COR-L47 (cell line): ENCODE data around the gene ITIH5.
A peak's percentile ranks its signal among the peaks of the same experiment; 100 is the strongest.

Source experiments
- DNase-seq: peaks from one replicate; lab custom pipeline; 2025; lab: John Stamatoyannopoulos, UW

Gene ITIH5

DNA sequence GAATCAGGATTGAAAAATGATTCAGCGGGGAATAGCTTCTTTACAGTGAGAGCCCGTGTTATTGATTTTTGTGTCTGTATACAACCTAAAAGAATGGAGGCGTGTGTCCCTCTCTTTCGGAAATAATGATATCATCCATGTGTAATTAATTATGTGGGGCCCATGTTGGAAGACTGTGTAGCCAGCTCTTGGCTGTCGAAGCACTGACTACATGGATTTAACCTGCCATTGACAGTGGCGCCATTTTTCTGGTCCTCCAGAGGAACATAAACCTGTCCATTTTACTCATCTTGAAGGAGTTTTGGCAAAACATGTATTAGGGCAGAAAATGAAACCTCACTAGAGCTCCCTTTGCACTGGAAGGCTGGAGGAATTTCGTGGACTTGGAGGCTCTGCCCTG is 119.6 kb downstream of the ITIH5 start:
- no peak for DNase-seq

DNA sequence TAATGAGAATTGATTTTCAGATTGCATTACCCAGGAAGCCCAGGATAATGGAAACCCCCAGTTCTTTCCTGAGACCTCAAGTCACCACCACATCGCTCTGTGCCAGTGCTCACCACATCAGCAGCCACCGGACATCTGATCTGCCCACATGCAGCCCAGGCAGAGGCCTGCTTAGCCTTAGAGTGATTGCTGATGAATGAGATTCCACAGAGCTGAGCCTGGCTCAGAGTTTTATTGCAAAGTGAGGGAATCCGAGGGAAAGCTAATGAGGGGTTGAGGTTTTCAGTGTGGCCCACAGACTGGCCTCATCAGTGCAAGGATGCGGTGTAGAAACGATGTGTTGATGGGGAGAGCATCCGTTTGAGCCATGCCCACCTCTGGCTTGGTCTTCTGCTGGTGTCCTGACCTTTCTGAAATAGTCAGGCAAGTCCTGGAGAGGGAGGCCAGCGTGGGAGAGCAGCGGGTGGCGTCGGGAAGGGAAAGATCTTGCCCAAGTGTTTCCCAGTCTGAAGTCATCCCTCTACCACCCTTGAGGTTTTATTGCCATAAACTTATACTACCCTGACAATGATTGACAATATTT is 120.3 kb downstream of the ITIH5 start:
- DNase-seq = no peak

DNA sequence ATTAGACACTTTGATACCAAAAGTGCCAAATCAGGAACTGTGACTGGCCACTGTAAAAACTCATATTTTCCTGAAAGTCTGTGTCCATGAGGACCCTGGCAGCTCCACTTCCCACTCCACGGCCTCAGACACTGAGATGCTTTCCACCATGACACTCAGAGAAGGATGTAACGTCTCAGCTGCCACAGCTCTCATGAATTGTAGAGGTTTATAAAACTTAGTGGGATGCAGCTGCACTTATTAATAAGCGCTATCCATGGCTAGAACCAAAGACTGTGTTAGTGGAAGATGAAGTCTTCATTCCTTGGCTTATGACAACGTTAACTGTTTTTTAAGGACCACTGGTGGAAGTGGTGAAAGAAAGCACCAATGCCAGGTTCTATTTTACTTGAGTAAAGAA is 121.0 kb downstream of the ITIH5 start:
- DNase-seq = no peak

DNA sequence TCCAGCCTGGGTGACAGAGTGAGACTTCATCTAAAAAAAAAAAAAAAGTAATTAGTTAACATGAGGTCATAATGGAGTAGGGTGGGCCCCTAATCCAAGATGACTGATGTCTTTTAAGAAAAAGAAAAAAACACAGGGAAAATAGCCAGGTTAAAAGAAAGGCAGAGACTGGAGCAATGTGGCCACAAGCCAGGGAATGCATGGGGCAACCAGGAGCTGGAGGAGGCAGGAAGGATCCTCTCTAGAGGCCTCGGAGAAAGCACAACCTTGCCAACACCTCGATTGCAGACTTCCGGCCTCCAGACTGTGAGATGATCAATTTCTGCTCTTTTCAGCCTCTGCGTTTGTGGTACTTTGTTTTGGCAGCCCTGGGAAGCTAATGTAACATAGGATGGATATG is 121.5 kb downstream of the ITIH5 start:
- no peak for DNase-seq

DNA sequence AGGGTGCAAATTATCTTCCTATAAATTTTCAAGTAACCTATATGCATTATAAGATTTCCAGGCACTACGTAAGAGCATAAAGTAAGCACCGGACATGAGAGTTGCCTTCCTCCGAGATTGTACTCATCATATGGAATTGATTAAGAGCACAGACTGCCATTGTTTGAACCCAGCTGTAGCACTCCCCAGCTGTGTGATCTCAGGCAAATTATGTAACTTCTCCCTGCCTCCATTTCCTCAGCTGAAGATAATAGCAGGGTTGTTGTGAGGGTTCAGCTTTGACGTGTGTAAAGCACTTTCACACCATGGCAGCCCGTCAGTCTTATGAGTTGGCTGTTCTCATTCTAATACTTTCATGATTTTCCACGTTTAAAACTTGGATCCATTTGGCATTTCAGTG is 122.6 kb downstream of the ITIH5 start:
- no peak for DNase-seq

DNA sequence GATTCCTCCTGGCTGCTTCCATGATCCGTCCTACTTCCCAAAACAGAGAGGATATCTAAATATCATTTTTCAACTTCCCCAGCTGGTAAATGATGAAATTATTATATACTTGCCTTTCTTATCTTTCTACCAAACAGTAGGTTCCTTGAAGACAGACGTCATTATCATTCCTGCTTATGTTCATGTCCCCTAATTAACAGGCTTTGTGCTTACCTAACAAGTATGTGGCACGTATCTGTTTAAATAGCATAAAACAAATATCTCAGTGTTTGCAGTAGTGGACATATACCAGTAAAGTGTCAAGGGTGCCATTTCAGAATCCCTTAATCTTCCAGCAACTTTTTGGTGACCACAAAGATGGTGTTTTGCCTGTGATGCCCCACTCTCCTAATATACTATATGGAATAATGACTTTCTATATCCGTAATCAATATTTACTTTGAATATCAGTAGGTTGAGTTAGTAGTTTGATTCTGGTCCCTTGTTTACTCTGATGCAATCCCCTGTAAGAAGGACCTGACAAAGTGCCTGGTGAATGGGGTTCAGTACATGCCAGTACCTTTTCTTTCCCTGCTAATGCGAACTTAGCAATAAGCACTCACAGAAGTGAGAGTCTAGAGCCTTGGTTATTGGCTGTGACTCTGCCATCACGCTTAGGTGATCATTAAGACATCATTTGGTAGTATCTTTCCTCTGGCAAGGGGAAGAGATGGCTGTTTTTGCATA is 124.4 kb downstream of the ITIH5 start:
- DNase-seq = no peak

DNA sequence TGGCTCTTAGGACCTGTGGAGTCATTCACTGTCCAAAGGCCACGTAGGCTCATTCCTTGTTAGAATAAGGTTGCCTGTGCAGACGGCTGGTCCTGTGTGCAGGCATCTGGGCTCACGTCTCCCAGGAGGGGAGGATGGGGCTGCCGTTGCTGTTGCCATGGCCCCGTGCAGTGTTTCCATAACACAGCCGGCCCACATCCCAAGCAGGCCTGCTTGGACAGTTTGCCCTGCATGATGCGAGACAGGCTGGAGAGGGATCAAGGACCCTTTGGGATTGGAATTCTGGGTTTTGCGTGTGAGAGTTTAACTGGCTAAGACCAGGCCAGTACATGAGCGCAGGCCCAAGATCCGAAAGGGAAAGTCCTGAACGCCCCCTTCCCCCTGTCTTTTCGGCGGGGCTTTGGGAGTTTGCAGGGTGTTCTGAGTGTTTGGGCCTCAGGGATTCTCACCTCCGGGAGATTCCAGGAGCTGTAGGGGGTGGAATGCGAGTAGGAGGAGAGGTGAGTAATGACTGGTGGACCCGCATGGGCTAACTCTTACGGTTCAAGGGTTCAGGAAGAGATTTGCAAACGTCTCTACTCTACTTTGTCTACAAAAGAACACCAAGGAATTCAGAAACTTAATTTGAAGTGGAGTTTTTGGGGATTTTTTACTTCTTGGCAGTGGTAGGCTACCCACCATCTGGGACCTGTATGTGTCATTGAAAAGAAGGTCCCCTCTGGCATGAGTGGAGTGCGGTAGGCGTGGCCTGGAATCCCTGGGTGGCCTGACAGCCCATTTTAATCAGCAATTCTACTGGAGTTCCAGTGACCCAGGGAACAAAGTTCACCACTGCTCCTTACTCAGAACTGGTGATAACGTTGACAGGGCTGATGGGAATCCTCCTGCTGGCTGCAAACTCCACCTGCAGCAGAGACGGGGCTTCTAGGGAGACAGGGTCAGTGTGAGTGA is 125.4 kb downstream of the ITIH5 start:
- no peak for DNase-seq

DNA sequence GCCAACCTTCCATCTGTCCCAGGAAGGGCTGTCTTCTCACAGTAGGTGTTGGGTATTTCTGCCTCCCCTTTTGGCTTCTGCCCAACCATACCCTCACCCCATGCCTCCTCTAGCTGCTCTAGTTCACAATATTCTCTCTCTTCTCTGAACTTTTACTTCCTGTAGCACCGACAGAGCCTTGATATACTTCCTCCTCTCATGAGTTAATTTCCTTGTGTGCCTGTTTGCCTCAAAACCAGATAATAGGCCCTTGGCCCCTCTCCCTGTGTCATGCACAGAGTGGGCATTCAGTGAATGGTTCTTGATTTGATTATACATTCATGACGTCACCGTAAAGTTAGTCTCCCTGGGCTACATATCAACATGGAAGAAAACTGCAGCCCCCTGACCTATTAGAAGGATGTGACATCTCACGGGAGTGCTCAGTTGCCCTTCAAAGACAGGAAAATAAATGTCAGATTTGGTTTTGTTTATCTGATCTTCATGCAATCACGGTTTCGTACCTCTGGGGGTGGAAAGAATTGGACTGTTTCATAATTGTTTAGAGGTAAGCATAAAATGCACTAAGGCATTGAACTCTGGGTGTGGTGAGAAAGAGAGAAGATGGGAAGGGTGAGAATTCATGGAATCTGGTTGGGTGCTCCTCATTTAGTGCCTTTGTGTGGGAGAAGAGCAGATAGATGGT is 127.7 kb downstream of the ITIH5 start:
- DNase-seq = no peak

DNA sequence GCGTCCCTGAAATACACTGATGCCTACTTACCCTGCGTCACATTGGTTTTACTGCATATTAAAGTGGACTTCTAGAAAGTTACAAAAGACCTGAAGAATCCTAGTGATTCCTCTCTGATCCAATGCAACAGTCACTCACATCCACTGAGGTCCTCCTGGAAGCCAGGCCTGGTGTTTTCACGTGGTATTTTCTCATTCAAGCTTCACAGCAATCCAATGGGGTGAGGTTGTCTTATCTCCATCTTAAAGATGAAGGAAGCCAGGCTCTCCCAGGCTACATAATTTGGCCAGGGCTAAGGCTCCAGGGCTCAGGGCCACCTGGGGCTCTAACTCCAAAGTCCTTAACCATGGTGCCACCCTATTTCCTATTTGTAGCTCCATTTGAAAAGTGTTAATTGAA is 129.6 kb downstream of the ITIH5 start:
- no peak for DNase-seq

DNA sequence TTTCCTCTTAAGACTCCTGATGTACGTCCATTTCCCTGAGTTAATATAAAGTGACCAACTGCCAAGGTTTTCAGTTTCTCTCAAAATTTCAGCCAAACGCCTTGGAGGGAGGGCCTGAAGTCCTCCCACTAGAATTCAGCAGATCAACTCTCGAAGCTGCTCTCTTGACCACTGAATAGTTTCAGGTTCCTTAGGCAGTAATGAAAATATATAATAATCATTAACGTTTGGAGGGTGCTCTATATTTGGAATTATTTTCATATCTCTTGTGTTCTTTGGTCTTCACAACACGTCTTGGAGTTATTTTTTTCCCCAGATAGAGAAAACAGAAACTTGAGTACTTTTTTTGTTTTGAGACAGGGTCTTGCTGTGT is 132.3 kb downstream of the ITIH5 start:
- no peak for DNase-seq

DNA sequence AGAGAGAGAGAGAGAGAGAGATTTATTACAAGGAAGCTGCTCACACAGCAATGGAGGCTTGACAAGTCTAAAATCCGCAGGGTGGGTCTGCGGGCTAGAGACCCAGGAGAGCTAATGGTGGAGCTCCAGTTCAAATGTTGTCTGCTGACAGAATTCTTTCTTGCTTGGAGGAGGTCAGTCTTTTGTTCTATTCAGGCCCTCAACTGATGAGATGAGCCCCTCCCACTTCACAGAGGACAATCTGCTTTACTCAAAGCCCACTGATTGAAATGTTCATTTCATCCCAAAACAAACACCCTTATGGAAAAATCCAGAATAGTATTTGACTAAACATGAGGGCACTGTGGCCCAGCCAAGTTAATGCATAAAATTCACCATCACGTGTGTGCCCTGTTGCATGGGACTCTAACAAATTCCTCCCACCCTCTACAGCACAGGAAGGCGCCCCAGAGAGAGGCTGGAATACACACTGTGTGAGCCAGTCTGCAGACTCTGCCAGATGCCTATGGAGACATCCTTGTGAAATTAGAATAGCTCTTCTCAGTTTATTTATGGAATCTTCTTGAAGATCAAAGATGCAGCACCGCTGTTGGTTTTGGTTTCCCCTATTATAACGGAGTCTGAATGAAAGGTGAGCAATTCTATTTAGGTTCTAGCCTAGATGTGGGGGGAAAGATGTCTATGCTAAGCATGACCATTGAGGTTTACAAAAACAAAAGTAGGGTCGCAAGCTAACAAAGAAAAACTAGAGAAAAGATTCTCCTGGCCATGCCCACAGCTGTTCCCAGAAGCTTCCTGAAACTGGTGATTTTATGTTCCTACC is 132.9 kb downstream of the ITIH5 start:
- DNase-seq = no peak

DNA sequence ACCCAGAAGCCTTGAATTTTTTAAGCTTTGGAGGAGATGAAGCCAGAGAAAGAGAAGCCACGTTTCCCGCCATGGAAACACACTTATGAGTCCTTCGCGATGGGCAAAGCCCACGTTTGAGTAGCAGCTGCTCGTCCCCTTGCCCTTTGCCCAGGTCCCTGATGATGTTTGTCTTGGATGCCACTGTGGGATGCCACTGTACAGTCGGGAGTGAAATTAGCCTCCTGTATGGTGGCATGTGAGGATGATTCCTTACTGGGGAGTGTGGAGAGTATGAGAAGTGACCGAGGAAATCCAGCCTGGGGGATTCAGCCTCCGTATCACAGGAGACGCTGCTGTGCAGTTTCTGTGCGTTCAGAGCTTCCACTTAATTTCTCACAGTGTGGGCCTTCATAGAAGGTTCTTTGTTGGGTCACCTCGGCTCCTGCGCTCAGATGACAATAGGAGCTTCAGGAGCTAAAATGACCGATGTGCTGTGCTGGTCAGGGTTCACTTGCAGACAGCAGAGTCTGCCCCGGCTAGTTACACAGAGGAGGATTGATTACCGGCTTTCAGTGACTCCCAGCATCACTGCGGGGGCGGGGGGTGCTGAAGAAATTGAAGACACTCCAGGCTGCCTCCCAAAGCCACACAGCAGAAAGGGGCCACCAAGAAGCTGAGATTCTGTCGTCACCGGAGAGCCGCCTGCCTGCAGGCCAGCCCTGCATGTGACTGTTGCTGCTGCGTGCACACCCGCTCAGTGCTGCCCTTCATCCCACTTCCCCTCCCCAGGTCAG is 133.9 kb downstream of the ITIH5 start:
- no peak for DNase-seq

DNA sequence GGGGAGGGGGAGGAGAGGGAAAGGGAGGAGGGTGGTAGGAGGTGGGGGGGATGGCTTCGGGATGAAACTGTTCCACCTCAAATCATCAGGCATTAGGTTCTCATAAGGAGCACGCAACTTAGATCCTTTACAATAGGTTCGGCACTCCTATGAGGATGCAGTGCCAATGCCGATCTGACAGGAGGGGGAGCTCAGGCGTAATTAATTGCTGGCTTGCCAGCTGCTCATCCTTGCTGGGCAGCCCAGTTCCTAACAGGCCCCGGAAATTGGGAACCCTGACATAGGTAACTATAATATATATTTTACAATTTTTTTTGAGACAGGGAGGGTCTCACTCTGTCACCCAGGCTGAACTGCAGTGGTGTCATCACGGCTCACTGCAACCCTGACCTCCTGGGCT is 137.1 kb downstream of the ITIH5 start:
- DNase-seq = peak; percentile 8

DNA sequence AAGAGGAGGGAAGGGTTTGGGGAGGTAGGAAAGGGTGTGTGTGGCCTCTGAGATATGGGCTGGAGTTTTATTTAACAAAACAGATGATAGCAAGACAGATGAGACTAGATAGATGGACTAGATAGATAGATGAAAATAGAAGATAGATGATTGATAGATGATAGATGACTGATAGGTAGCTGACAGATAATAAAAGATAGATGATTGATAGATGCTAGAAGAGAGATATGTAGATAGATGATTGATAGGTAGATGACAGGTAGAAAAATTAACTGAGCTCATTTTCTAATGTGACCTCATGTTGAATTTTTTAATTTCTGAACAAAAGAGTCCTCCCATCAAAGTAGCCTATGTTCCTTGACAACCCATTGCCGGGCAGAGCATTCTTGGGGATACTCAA is 139.3 kb downstream of the ITIH5 start:
- no peak for DNase-seq

DNA sequence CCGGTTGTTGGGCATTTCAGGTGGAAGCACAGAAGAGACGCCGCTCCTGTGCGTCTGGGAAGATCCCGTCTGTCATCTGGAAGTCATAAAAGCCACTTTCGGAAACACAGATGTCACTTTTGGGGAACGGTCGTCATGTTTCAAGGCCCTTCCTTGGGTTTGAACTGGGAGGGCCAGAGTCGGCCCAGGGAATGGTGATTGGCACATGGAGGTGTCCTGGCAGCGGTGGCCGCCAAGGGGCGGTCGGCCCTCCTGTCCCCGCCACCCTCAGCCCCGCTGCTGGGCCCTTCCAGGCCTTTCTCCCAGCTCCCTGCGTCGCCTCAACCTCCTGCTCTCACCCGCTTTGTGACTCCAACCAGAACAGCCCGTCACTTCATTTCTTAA is 140.8 kb downstream of the ITIH5 start:
- no peak for DNase-seq

DNA sequence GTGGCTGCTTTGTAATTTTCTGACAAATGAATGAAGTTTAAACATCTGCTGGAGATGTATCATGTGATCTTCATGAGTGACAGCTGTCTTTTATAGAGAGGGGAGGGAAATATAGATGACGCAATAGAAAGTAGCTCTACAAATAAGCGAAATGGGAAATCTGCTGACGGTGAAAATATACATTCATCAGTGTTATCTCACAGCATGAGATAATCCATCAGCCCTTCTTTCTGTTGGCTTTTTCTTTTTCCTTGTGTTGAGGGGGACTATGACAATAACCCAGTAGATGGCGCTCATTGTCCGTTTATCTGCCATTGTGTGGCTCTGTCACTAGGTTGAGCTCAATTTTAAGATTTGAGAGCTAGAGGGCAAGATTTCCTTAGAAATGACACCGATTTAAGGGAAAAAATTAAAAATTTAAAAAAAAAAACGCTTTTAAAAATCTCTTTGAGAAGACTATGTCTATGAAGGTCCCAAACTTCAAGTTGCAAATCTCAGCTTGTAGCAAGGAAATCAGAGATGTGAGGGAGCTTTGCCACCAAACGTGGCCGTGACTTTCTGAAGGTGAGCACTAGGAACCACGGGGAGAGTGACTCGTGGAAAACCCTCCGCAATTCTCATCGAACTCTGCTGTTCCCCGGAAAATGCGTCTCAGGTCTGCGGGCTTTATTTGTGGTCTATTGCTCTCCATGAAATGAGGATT is 141.3 kb downstream of the ITIH5 start:
- peak; percentile 49 for DNase-seq

DNA sequence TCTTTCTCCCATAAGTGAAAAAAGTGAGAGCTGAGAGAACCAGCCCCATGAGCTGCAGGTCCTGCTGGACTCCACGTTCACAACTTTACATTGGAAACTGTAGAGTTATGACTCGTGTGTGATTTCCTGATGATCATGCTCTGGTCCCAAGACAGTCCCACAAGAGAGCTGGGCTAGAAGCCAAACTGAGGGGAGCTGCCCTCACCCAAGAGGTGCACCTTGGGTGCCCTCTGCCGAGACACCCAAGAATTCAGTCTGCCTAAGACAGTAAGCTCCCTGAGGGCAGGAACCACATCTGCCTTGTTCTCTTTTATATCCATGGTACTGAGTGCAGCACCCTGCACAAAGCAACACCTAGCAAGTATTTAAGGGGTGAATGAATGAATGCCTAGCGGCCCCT is 143.1 kb downstream of the ITIH5 start:
- DNase-seq = no peak

DNA sequence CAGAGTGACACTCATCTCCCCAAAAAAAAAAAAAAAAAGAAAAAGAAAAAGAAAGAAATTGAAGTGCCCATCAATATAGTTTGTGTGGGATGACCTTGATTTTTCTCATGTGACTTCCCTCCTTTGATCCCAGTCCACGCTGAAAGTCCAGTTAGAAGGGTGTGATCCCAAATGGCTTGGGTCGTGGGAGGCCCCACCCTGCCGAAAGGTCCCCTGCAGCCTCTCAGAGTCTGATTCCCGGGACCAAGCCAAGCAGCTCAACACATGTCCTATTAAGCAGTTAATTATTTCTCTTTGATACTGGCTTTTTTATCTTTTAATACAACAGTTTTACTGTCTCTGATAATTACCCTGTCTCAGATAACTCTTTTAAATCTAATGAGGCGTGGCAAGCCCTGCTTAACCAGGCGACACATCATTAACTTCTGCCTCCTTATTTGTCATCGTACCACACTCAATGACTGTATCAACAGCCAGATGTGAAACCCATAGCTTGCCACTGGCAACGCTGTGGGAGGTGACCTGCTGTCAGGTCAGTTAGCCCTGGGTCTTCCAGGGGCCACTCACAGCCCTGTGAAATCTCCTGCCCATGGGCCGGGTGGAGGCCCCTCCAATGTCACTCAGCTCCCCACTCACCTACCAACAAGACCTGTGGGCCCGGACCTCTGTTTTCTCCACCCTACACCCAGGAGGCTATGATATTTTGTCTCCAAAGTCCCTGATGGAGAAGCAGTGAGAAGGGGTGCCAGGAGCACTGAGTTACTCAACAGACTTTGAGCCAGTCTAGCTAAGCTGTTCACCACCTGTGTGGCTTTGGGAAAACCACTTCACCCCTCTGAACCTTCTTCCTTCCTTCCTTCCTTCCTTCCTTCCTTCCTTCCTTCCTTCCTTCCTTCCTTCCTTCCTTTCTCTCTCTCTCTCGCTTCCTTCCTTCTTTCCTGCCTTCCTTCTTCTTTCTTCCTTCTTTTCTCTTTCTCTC is 146.0 kb downstream of the ITIH5 start:
- peak; percentile 1 for DNase-seq

DNA sequence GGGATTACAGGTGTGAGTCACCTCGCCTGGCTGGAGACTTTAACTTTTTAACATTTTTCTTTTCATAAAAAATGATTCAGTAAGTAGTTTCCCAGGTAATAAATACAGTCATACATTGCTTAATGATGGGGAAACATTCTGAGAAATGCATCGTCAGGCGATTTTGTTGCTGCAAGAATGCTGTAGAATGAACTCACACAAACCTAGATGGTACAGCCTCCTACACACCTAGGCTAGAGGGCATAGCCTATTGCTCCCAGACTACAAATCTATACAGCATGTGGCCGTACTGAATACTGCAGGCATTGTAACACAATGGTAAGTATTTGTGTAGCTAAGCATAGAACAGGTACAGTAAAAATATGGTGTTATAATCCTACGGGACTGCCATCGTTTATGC is 147.4 kb downstream of the ITIH5 start:
- no peak for DNase-seq
